Measurements from ENCODE around the gene MARCHF3.
"Not testable (repeated sequence)": the region's sequence is repeated elsewhere in the genome, so short reads cannot be mapped to it uniquely, and the experiment has no call there.

The MARCHF3 gene

DNA sequence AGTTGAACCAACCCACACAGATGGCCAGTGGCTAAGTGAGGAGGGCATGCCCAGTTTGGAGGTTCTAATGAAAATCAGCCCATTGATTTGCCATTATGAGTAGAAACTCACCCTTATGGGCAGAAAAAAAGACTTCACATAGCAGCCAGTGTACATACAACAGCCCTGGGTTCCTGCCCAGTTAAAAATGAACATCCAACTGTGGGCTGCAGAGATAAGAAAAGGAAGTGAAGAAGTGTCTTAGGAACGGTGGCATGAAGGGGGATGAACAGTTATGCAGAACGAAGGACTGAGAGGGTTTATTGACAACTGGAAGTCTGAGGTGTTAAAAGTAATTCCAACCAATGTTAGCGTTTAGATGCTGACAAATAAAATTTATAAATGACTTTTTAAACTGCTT lies 118.4 kb downstream of the MARCHF3 start:
- no peak for DNase-seq

GRCh38 chr5:126909856-126910255 lies 120.5 kb downstream of the MARCHF3 start:
- DNase-seq = no peak

GRCh38 chr5:126904407-126904806 lies 126.0 kb downstream of the MARCHF3 start:
- DNase-seq = not testable (repeated sequence)

DNA sequence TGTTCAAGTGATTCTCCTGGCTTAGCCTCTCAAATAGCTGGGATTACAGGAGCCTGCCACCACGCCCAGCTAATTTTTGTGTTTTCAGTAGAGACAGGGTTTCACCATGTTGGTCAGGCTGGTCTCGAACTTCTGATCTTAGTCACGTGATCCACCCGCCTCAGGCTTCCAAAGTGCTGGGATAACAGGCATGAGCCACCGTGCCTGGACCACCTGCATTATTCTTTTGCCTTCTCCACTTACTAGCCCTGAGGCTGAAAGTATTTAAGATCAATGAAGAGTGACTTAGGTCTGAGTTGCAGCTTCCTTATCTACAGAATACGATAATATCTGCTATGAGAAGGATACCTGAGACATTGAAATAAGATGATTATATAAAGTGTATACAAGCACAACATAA lies 129.6 kb downstream of the MARCHF3 start:
- no peak for DNase-seq

- no peak for DNase-seq
These were observed 130.9 kb downstream of the MARCHF3 start for GRCh38 chr5:126899476-126899875.

GRCh38 chr5:126897851-126898630 lies 132.3 kb downstream of the MARCHF3 start:
- no peak for DNase-seq

DNA sequence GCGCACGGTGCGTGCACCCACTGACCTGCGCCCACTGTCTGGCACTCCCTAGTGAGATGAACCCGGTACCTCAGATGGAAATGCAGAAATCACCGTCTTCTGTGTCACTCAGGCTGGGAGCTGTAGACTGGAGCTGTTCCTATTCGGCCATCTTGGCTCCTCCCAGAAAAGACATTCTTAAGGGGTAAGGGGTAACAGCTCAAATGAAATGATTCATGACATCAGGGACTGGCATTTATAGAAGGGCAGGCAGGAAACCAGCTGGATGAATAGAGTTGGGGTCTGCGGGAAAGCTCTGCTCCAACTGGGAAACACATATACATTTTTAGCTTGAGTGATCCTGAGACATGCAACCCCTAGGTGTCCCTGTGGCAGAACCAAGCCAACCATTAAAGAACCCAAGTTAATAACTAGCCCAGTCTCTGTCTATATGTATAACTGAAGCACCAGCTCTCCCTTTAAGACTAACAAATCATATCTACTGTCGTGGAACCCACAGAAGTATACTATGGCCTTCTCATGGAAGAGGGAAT lies 134.1 kb downstream of the MARCHF3 start:
- DNase-seq = no peak

DNA sequence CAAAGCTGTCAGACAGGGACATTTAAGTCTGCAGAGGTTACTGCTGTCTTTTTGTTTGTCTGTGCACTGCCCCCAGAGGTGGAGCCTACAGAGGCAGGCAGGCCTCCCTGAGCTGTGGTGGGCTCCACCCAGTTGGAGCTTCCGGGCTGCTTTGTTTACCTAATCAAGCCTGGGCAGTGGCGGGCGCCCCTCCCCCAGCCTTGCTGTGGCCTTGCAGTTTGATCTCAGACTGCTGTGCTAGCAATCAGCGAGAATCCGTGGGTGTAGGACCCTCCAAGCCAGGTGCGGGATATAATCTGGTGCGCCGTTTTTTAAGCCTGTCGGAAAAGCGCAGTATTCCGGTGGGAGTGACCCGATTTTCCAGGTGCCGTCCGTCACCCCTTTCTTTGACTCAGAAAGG lies 134.6 kb downstream of the MARCHF3 start:
- not testable (repeated sequence) for DNase-seq

DNA sequence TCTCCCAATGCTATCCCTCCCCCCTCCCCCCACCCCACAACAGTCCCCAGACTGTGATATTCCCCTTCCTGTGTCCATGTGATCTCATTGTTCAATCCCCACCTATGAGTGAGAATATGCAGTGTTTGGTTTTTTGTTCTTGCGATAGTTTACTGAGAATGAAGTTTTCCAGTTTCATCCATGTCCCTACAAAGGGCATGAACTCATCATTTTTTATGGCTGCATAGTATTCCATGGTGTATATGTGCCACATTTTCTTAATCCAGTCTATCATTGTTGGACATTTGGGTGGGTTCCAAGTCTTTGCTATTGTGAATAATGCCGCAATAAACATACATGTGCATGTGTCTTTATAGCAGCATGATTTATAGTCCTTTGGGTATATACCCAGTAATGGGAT lies 139.9 kb downstream of the MARCHF3 start:
- DNase-seq = not testable (repeated sequence)

DNA sequence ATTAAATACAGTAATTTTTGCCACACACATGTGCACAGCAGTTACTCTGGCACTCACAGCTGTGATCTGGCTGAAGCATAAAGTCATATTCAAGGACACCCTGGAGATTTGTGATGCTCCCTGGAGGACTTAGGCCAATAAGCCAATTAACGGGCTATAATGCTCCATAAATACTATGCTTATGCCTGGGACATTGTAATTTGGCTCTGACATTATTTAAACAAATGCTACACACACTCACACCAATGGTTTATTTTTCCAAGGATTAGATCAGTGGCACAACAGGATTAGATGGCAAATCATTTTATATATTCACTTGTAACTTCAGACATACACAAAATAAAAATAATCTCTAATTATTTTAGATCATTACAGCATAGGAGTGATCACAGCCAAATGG lies 142.2 kb downstream of the MARCHF3 start:
- no peak for DNase-seq

DNA sequence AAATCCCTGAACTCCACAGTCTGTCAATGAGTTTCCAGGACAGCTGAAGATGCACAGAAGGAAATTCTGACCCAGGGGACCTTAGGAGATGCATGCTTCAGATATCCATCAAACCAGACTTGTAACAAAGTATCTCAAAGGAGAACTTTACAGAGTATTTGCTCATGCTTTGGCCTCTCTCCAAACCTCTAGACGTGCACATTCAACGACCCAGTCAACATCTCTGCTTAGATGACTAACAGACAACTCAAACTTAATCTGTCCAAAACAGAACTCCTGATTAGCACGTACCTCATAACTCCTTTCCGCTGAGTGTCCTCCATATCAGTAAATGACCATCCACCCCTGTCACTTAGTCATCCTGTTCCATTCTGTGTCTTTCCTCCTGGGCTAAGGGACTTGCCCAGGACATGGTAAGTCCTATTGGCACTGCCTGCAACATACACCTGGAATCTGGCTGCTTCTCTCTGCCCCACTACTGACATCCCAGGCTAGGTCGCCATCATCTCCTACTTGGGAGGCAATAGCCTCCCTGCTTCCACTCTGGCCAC lies 146.0 kb downstream of the MARCHF3 start:
- DNase-seq = peak; percentile 55

GRCh38 chr5:126883564-126884245 lies 146.7 kb downstream of the MARCHF3 start:
- DNase-seq = no peak

DNA sequence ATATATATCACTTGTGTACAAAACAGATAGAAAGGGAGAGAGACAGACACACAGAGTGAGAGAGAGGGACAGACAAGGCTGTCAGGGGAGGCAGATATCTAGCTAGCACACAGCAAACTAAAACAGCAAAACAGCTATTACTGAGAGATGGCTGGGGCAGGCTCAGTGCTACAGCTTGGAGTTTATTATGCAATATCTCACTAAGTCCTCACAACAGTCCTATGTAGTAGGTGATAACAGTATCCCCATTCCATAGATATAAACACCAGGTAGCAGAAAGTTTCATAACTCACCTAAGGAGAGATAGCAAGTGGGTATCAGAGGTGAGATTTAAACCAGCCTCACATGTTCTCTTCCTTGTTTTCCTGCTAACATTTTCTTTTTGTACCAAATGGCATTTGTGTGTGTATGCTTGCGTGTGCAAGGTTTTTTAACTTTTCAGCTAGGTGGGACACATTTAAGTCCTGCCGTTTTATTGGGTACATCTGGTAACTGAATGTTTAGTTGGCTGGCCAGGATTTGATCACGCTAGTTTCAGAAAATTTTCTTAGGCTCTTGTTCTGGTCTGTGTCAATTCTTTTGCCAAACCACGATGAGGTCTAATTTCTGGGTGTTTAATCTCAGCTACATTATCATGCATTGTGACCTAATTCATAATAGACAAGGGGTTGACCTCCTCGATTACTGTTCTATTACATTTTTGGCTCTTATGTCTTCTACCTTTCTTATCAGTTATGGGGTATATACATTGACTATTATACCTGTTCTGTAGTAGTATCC lies 148.3 kb downstream of the MARCHF3 start:
- no peak for DNase-seq

- peak; percentile 63 for DNase-seq
These were observed 151.7 kb downstream of the MARCHF3 start for GRCh38 chr5:126878634-126879033.

- no peak for DNase-seq
These were observed 152.3 kb downstream of the MARCHF3 start for GRCh38 chr5:126878085-126878484.

GRCh38 chr5:126877602-126878001 lies 152.8 kb downstream of the MARCHF3 start:
- no peak for DNase-seq

- DNase-seq = no peak
These were observed 155.0 kb downstream of the MARCHF3 start for GRCh38 chr5:126875303-126875785.

- no peak for DNase-seq
These were observed 157.6 kb downstream of the MARCHF3 start for GRCh38 chr5:126872561-126873354.

- no peak for DNase-seq
These were observed 158.9 kb downstream of the MARCHF3 start for GRCh38 chr5:126871441-126871840.

- no peak for DNase-seq
These were observed 161.3 kb downstream of the MARCHF3 start for GRCh38 chr5:126869005-126869451.

- no peak for DNase-seq
These were observed 161.9 kb downstream of the MARCHF3 start for GRCh38 chr5:126868338-126869004.
